GM13977 (cell line): ENCODE data around the gene TICRR.

Experiments used
- DNase-seq: peaks from one replicate; pipeline ENCODE4 v3.0.0; 2012; ENCODE audit warnings: low spot score
- in situ Hi-C: fragments of 300-500 bp; cut with MboI; formaldehyde crosslinking; loops from one replicate; pipeline ENCODE4 v1.12.0; 2022; ENCODE audit warnings: low sequenced_read_pairs, low pct_unique_long_range_greater_than_20kb, mixed read lengths, inconsistent platforms; ENCODE audit not compliant: unreplicated experiment
- TF ChIP-seq, protein P1 (sequence below): IDR thresholded peaks from 2 replicates; pipeline ENCODE4 v1.5.1; 2012; ENCODE audit warnings: mild to moderate bottlenecking, control low read depth; ENCODE audit not compliant: insufficient read depth; ENCODE audit errors: extremely low read depth, missing control alignments

The TICRR gene

DNA sequence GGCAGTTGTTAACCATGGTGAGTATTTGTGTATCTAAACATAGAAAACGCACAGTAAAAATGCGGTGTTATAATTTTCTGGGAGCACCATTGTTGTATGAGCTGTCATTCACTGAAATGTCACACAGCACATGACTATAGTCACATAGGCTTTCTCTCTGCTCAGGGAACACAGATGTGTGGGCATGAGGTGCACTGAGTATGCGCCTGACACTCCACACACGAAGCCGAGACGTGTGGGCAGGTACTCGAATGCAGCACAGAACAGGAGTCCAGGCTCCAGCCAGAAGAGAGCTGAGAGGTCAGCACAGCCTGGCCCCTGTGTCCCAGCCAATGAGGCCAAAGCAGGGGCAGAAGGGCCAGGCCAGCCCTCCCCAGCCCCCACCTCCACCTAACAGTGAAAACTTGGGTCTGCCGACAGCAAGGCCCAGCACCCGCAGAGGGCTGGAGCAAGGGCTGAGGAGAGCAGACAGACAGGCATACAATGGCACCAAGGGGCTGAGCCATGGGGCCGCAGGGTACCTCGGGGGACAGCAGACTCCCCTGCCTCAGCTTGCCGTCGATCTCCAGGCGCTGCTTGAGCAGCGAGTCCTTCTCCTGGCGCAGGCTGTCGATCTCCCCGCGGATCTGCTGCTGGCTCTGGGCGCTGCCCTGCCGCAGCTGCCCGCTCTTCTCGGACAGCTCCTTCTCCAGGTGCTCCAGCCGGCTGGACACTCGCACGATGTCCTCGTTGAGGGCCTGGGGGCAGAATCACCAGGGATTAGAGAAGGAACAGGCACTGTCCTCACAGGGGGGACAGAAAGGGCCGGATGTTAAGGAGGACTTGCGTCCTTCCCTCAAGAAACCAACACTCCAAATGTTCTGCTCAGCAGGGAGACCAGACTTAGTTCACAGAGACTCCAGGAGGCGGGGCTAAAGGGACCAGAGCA lies 56.0 kb downstream of the TICRR start:
- TF ChIP-seq, protein P1, sequence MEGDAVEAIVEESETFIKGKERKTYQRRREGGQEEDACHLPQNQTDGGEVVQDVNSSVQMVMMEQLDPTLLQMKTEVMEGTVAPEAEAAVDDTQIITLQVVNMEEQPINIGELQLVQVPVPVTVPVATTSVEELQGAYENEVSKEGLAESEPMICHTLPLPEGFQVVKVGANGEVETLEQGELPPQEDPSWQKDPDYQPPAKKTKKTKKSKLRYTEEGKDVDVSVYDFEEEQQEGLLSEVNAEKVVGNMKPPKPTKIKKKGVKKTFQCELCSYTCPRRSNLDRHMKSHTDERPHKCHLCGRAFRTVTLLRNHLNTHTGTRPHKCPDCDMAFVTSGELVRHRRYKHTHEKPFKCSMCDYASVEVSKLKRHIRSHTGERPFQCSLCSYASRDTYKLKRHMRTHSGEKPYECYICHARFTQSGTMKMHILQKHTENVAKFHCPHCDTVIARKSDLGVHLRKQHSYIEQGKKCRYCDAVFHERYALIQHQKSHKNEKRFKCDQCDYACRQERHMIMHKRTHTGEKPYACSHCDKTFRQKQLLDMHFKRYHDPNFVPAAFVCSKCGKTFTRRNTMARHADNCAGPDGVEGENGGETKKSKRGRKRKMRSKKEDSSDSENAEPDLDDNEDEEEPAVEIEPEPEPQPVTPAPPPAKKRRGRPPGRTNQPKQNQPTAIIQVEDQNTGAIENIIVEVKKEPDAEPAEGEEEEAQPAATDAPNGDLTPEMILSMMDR = no peak
- DNase-seq = peak; percentile 16
- in situ Hi-C loops = no loop called here

DNA sequence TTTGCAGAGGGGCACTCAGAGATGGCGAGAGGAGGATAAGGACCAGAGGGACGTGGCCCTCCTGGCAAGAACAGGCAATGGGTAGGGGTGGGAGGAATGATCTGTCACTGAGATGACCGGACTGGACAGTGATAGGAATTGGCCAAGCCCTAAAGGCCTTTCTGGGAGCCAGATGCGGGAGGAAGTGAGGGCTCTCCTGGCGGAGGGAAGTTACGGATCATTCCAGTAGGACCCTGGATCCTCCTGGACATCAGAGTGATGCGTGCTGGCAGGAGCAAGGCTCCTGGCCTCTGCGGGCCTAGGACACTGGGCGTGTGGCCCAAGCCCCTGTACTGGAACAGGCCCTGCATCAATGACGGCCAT lies 56.6 kb downstream of the TICRR start:
- DNase-seq = no peak
- in situ Hi-C loops = no loop called here
- TF ChIP-seq, protein P1 = no peak

DNA sequence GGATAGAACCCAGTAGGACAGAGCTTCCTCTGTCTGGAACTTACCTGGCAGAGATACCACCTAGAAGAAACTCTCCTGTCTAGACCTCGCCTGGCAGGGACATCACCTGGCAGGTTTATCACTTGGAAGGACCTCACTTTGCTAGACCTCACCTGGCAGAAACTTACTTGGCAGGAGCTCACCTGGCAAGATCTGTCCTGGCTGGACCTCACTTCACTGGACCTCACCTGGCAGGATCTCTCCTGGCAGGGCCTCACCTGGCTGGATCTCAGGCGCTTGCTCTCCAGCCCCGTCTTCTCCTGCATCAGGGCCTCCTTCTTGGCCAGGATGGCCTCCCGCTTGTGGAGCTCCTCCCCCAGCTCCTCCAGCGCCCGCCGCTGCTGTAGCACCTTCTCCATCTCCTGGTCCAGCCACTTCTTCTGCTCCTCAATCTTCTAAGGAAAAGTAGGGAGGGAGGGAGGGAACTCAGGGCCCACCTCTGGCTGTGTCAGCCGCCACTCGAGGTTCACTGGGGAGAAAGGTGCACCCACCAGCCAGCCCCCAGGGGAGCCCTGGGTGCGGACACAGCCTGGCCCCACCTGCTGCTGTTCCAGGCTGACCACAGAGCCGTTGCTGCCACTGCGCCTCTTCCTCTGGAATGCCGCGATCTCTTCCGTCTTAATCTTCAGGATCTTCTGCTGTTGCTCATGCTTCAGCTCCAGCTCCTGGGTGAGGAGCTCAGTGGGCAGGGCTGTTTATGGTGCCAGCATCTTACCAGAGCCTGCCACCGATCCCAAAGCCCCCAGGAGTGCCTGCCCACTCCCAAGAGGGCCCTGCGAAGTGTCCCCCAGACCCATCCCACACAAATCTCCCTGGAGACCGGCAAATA lies 57.5 kb downstream of the TICRR start:
- in situ Hi-C loops = no loop called here
- peak; percentile 21 for DNase-seq
- TF ChIP-seq, protein P1 = no peak

DNA sequence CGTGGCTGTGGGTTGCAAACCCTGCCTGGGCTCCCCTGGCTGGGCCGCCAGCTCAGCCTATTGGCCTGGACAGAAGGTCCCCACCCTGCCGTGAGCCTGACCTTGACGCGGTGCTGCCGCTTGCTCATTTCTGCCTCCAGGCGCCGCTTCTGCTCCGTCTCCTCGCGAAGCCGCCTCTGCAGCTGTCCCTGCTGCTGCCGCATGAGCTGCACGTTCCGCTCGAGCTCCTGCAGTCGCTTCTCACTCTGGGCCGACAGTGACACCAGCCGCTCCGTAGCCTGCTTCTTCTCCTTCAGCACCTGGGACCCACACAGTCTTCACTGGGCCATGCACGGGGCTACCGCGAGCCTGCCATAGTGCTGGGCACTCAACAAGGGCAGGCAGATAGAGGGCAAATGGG lies 58.3 kb downstream of the TICRR start:
- in situ Hi-C loops = no loop called here
- no peak for DNase-seq
- TF ChIP-seq, protein P1 = no peak

DNA sequence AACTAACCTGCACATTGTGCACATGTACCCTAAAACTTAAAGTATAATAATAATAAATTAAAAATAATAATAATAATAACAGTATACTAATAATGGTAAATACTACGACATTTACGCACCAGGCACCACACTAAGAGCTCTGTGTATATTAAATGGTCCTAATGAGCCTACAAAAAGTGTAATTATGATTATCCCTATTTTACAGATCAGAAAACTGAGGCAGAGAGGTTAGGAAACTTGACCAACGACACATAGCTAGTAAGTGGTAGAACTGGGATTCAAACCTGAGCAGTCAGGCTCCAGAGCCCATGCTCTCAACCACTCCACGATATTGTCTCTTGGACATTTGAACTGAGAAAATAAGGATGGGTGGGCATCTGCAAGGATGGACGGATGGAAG lies 65.0 kb downstream of the TICRR start:
- DNase-seq = no peak
- TF ChIP-seq, protein P1 = no peak
- in situ Hi-C loops = no loop called here

DNA sequence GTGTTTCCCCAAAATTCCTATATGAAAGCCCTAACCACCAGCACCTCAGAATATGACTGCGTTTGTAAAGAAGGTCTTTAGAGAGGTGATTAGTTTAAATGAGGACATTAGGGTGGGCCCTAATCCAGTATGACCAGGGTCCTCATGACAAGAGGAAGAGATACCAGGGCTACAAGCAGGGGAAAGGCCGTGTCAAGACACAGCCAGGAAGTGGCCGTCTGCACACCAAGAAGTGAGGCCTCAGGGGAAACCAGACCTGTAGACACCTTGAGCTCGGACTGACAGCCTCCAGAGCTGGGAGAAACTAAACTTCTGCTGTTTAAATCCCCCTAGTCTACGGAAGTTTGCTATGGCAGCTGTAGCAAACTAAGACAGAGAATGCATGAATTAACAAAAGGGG lies 65.8 kb downstream of the TICRR start:
- in situ Hi-C loops = no loop called here
- TF ChIP-seq, protein P1 = no peak
- DNase-seq = no peak
